PC-3 (cell line): ENCODE results near the gene RBM33. TPM values are rescaled to one million over a fixed set of nuclear protein-coding genes. Genes with fewer than 3 reads are reported as not detected.
A peak's percentile ranks its signal among the peaks of the same experiment; 100 is the strongest.
"Not testable (repeated sequence)": the region's sequence is repeated elsewhere in the genome, so short reads cannot be mapped to it uniquely, and the experiment has no call there.

Source experiments
- ATAC-seq: fragments of 200-7000 bp; cut with Tn5 transposase; 2 replicates; pipeline ENCODE4 v1.9.1; 2020; ENCODE audit warnings: mild to moderate bottlenecking, moderate library complexity
- BruUV-seq: library from RNA; stranded (reverse); fragments of 400-500 nt; replicated peaks from 2 replicates; lab custom pipeline; 2021; lab: Mats Ljungman, UMichigan
- CTCF ChIA-PET: fragments of 300-600 bp; sonication (Branson Sonifier 250); formaldehyde crosslinking; loops from one replicate; lab custom pipeline; 2022; ENCODE audit warnings: antibody characterized with exemption; lab: Charles Lee
- POLR2A ChIA-PET: fragments of 300-600 bp; sonication (Branson Sonifier 250); formaldehyde crosslinking; loops from one replicate; lab custom pipeline; 2022; ENCODE audit warnings: antibody characterized with exemption; ENCODE audit not compliant: unreplicated experiment; lab: Charles Lee
- DNase-seq: peaks from one replicate; pipeline ENCODE4 v3.0.0-alpha.2; 2015
- H2AFZ ChIP-seq: fragments of 300-600 bp; sonication (generic); 2 replicates; pipeline ENCODE4 v1.6.0; 2016; ENCODE audit warnings: antibody characterized with exemption, low read length
- H3F3A ChIP-seq: fragments of 300-600 bp; sonication (generic); one replicate; pipeline ENCODE4 v1.6.0; 2017; ENCODE audit warnings: antibody characterized with exemption, low read length, control low read depth, mild to moderate bottlenecking; ENCODE audit not compliant: unreplicated experiment
- H3K27ac ChIP-seq: fragments of 300-600 bp; sonication (generic); 2 replicates; pipeline ENCODE4 v1.5.1; 2016; ENCODE audit warnings: mild to moderate bottlenecking, low read length
- H3K27me3 ChIP-seq: fragments of 300-600 bp; sonication (generic); 2 replicates; pipeline ENCODE4 v1.6.1; 2016; ENCODE audit warnings: low read length, mixed read lengths
- H3K36me3 ChIP-seq: fragments of 300-600 bp; sonication (generic); 2 replicates; pipeline ENCODE4 v1.6.1; 2016; ENCODE audit warnings: low read depth, mixed run types, low read length, mixed read lengths
- H3K4me1 ChIP-seq: fragments of 300-600 bp; sonication (generic); 2 replicates; pipeline ENCODE4 v1.5.1; 2016; ENCODE audit warnings: low read length; ENCODE audit not compliant: insufficient read depth
- H3K4me2 ChIP-seq: fragments of 300-600 bp; sonication (generic); 2 replicates; pipeline ENCODE4 v1.6.0; 2016; ENCODE audit warnings: low read length
- H3K4me3 ChIP-seq: fragments of 300-600 bp; sonication (generic); 2 replicates; pipeline ENCODE4 v1.5.1; 2016; ENCODE audit warnings: mild to moderate bottlenecking, low read length, mixed read lengths
- H3K79me2 ChIP-seq: fragments of 300-600 bp; sonication (generic); 2 replicates; pipeline ENCODE4 v1.6.1; 2017; ENCODE audit warnings: low read length, mixed read lengths
- H3K9ac ChIP-seq: fragments of 300-600 bp; sonication (generic); 2 replicates; pipeline ENCODE4 v1.6.0; 2016; ENCODE audit warnings: mild to moderate bottlenecking, low read length
- H3K9me2 ChIP-seq: fragments of 300-600 bp; sonication (generic); replicated peaks from 2 replicates; pipeline ENCODE4 v1.6.1; 2016; ENCODE audit warnings: mixed run types, low read length, mixed read lengths
- H3K9me3 ChIP-seq: fragments of 300-600 bp; sonication (generic); 2 replicates; pipeline ENCODE4 v1.6.1; 2016; ENCODE audit warnings: low read length, mixed read lengths
- H4K20me1 ChIP-seq: fragments of 300-600 bp; sonication (generic); 2 replicates; pipeline ENCODE4 v1.6.1; 2016; ENCODE audit warnings: low read length, mixed read lengths
- EZH2 ChIP-seq: fragments of 300-600 bp; sonication (generic); IDR thresholded peaks from one replicate; pipeline ENCODE4 v1.6.1; 2017; ENCODE audit warnings: antibody characterized with exemption, mild to moderate bottlenecking, low read length; ENCODE audit not compliant: unreplicated experiment
- EZH2phosphoT487 ChIP-seq: fragments of 300-600 bp; sonication (generic); IDR thresholded peaks from 2 replicates; pipeline ENCODE4 v1.6.1; 2018; ENCODE audit warnings: mild to moderate bottlenecking, antibody characterized with exemption, low read length, borderline replicate concordance
- intact Hi-C: fragments of 100-400 bp; cut with micrococcal nuclease; formaldehyde crosslinking; loops from 2 replicates; pipeline ENCODE4 v1.9.0; 2023
- total RNA-seq: library from RNA; depleted of rRNA; stranded (reverse); fragments of >200 nt; gene quantifications from 2 replicates; pipeline ENCODE4 v1.2.3, GENCODE V29; 2014
- TF ChIP-seq, protein P1 (sequence below): fragments of 300-600 bp; sonication (generic); conservative IDR thresholded peaks from 2 replicates; pipeline ENCODE4 v1.5.1; 2017; ENCODE audit warnings: antibody characterized with exemption, low read depth, mild to moderate bottlenecking, low read length

RBM33 gene
- total RNA-seq, 1 experiment from 2014 or later, result 25.3 TPM

- Histone ChIP-seq H3K4me2 (no peak overlapping the region), H3K27ac (no peak overlapping the region), H3K9me2 (no peaks in the 10 kb centered on the region), H3K4me3 (no peak overlapping the region), H3K9me3 (no peaks in the 10 kb centered on the region), H2AFZ (no peak overlapping the region), H3K27me3 (peaks cover 22% of the 10 kb centered on the region), H3K36me3 (no peaks in the 10 kb centered on the region), H4K20me1 (no peaks in the 10 kb centered on the region), H3K4me1 (no peaks in the 10 kb centered on the region), H3F3A (no peaks in the 10 kb centered on the region), H3K9ac (no peak overlapping the region), H3K79me2 (no peaks in the 10 kb centered on the region)
- ATAC-seq, result peak; percentile 38
- intact Hi-C loops, result no loop called here
- no TSS peak for BruUV-seq
- ChIA-PET CTCF (no interaction called here), POLR2A (no interaction called here)
- no peak for DNase-seq
- TF ChIP-seq EZH2, result no peak
- no peak for TF ChIP-seq EZH2phosphoT487
- TF ChIP-seq, protein P1, sequence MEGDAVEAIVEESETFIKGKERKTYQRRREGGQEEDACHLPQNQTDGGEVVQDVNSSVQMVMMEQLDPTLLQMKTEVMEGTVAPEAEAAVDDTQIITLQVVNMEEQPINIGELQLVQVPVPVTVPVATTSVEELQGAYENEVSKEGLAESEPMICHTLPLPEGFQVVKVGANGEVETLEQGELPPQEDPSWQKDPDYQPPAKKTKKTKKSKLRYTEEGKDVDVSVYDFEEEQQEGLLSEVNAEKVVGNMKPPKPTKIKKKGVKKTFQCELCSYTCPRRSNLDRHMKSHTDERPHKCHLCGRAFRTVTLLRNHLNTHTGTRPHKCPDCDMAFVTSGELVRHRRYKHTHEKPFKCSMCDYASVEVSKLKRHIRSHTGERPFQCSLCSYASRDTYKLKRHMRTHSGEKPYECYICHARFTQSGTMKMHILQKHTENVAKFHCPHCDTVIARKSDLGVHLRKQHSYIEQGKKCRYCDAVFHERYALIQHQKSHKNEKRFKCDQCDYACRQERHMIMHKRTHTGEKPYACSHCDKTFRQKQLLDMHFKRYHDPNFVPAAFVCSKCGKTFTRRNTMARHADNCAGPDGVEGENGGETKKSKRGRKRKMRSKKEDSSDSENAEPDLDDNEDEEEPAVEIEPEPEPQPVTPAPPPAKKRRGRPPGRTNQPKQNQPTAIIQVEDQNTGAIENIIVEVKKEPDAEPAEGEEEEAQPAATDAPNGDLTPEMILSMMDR, result no peak
Measured at GRCh38 chr7:155610633-155611193, 33.7 kb upstream of the RBM33 start.

DNA sequence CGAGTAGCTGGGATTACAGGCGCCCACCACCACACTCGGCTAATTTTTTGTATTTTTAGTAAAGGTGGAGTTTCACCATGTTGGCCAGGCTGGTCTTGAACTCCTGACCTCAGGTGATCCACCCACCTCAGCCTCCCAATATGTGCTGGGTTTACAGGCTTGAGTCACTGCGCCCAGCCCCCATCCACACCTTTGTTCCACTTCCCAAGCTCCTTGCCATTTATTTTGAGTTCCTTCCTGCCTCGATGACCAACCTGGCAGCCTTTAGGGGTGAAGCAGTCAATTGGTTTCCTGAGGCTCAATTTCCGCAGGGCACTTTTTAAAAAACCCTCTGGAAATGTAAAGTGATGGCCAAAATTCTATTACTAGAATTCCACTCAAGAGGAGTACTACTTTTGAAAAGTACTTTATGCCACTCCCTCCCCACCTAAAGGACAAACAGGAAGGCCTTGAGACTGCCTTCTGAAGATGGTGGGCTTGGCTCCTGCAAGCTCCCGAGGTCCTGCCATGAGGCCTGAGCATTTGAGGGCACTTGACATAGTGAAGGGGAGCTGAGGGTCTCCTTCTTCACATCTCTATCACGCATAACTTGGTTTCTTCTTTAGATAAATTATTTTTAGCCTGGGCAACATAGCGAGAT, 32.5 kb upstream of the RBM33 start:
- TF ChIP-seq EZH2 (no peak), EZH2phosphoT487 (no peak)
- TF ChIP-seq, protein P1, result no peak
- H3K4me1 ChIP-seq, result no peaks in the 10 kb centered on the region
- no peaks in the 10 kb centered on the region for H3K9me3 ChIP-seq
- no peaks in the 10 kb centered on the region for H4K20me1 ChIP-seq
- no peaks in the 10 kb centered on the region for H3K79me2 ChIP-seq
- intact Hi-C loops, result no loop called here
- POLR2A ChIA-PET, result no interaction called here
- no peaks in the 10 kb centered on the region for H3K9me2 ChIP-seq
- H3K9ac ChIP-seq, result no peak overlapping the region
- peaks cover 18% of the 10 kb centered on the region for H3K27me3 ChIP-seq
- DNase-seq, result no peak
- H3K36me3 ChIP-seq, result no peaks in the 10 kb centered on the region
- H3K27ac ChIP-seq, result no peak overlapping the region
- H3K4me2 ChIP-seq, result no peak overlapping the region
- no peak overlapping the region for H2AFZ ChIP-seq
- ATAC-seq, result no peak
- H3K4me3 ChIP-seq, result no peak overlapping the region
- no peaks in the 10 kb centered on the region for H3F3A ChIP-seq
- BruUV-seq, result no TSS peak
- CTCF ChIA-PET, result no interaction called here

DNA sequence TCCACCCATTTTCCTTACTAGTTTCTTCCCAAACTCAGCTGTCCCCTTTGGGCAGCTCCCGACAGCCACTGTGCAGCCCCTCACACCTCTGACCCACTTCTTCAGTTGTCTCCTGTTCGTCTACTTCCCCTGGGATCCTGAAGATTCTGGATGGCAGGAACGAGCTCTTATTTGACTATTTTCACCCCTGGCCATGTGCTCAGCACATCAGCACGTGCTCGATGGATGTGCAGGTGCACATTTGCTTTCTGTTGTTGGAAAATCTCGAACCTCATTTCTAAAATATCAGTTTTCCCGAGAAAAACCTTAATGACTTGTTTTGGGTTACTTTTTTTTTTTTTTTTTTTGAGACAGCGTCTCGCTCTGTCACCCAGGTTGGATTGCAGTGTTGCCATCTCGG, 31.8 kb upstream of the RBM33 start:
- BruUV-seq, result no TSS peak
- DNase-seq (no peak), ATAC-seq (no peak)
- peaks cover 18% of the 10 kb centered on the region for H3K27me3 ChIP-seq
- H4K20me1 ChIP-seq, result no peaks in the 10 kb centered on the region
- ChIA-PET POLR2A (interaction anchor here (0.7 kb wide), 1 partner anchor 111 kb away, joined by 3 read pairs; no protein-coding TSS in a partner anchor), CTCF (no interaction called here)
- intact Hi-C loops, result no loop called here
- no peaks in the 10 kb centered on the region for H3K4me1 ChIP-seq
- no peaks in the 10 kb centered on the region for H3K79me2 ChIP-seq
- no peaks in the 10 kb centered on the region for H3F3A ChIP-seq
- H3K4me2 ChIP-seq, result no peak overlapping the region
- H3K27ac ChIP-seq, result no peak overlapping the region
- H3K36me3 ChIP-seq, result no peaks in the 10 kb centered on the region
- H3K4me3 ChIP-seq, result no peak overlapping the region
- H3K9me3 ChIP-seq, result no peaks in the 10 kb centered on the region
- no peak overlapping the region for H3K9ac ChIP-seq
- TF ChIP-seq EZH2phosphoT487 (no peak), EZH2 (no peak)
- TF ChIP-seq, protein P1, result no peak
- no peak overlapping the region for H2AFZ ChIP-seq
- no peaks in the 10 kb centered on the region for H3K9me2 ChIP-seq

- H3K4me2 ChIP-seq, H3K9me3 ChIP-seq, intact Hi-C loops, H3K4me1 ChIP-seq, H3K27ac ChIP-seq, H3K36me3 ChIP-seq, POLR2A ChIA-PET, H3K9me2 ChIP-seq, H3K79me2 ChIP-seq, H3K9ac ChIP-seq, DNase-seq, H3K4me3 ChIP-seq, ATAC-seq, H4K20me1 ChIP-seq, BruUV-seq, H3F3A ChIP-seq, H2AFZ ChIP-seq: not testable (repeated sequence)
- CTCF ChIA-PET, result interaction anchor here (0.7 kb wide), 1 partner anchor 143 kb away, joined by 3 read pairs; no protein-coding TSS in a partner anchor
- H3K27me3 ChIP-seq, result peaks cover 26% of the 10 kb centered on the region
Measured at GRCh38 chr7:155615085-155615484, 29.4 kb upstream of the RBM33 start.
